ENCODE results near the gene PRAMEF7. TPM values are rescaled to one million over a fixed set of nuclear protein-coding genes. Genes with fewer than 3 reads are reported as not detected.
"Not testable (repeated sequence)": the region's sequence is repeated elsewhere in the genome, so short reads cannot be mapped to it uniquely, and the experiment has no call there.

PRAMEF7 gene
- total RNA-seq, result not detected
- long read RNA-seq, result 0 reads

GRCh38 chr1:12916310-12916709 lies at the start of gene PRAMEF7:
PRAMEF7 (plus strand) TSS chr1:12916610; CDS start chr1:12917693, 1,083 bp downstream.
- intact Hi-C loops (cut with micrococcal nuclease); ATAC-seq; DNase-seq: not testable (repeated sequence)

- intact Hi-C loops (cut with micrococcal nuclease); ATAC-seq: not testable (repeated sequence)
Observed at GRCh38 chr1:12878453-12878852, 38.0 kb upstream of the PRAMEF7 start.

GRCh38 chr1:12886101-12886500 lies 30.3 kb upstream of the PRAMEF7 start, which contains the start of gene PRAMEF4:
PRAMEF4 (minus strand) TSS chr1:12886201; CDS start chr1:12883394, 2,807 bp downstream.
- intact Hi-C loops (cut with micrococcal nuclease); DNase-seq; ATAC-seq: not testable (repeated sequence)

More at GRCh38 chr1:12878453-12878852, 38.0 kb upstream of the PRAMEF7 start:
- not testable (repeated sequence) for DNase-seq

- ATAC-seq; intact Hi-C loops (cut with micrococcal nuclease); DNase-seq: not testable (repeated sequence)
Observed at GRCh38 chr1:12898170-12898569, 18.2 kb upstream of the PRAMEF7 start, which contains the start of gene PRAMEF10. PRAMEF10 (minus strand) TSS chr1:12898270; CDS start chr1:12895847, 2,423 bp downstream.

GRCh38 chr1:12899186-12899585 lies 17.2 kb upstream of the PRAMEF7 start:
- intact Hi-C loops (cut with micrococcal nuclease), result not testable (repeated sequence)

DNA sequence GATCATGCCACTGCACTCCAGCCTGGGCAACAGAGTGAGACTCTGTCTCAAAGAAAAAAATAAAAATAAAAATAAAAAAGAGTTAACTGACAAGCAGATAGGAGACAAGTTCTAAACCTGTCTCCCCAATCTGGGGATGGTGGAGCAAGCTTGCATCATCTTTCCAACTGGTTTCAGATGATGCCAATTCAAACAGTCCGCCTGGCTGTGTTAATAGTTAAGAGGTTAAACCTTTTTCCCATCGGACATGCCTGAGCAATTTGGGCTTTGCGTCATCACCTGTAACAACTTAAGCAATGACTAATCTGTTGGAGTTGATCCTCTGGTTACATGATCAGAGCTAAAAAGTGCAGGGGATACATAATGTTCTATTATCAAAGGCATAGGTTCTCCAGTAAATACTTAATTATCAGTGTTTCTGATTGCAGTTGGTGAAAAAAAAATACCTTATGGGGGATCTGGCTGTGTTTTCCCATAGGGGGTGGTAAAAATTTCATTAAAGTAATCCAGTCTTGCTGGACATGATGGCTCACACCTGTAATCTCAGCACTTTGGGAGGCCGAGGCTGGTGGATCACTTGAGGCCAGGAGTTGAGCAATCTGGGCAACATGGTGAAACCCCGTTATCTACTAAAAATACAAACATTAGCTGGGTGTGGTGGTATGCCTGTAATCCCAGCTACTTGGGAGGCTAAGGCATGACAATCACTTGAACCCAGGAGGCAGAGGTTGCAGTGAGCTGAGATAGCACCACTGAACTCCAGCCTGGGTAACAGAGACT lies 12.4 kb upstream of the PRAMEF7 start:
- intact Hi-C loops (cut with micrococcal nuclease); DNase-seq; ATAC-seq: not testable (repeated sequence)

More at GRCh38 chr1:12899186-12899585, 17.2 kb upstream of the PRAMEF7 start:
- not testable (repeated sequence) for DNase-seq, ATAC-seq

GRCh38 chr1:12921749-12922148 lies 5.3 kb downstream of the PRAMEF7 start:
- intact Hi-C loops (cut with micrococcal nuclease); DNase-seq; ATAC-seq: not testable (repeated sequence)

- intact Hi-C loops (cut with micrococcal nuclease); DNase-seq; ATAC-seq: not testable (repeated sequence)
Observed at GRCh38 chr1:12924368-12924767, 8.0 kb downstream of the PRAMEF7 start.

- DNase-seq; intact Hi-C loops (cut with micrococcal nuclease); ATAC-seq: not testable (repeated sequence)
Observed at GRCh38 chr1:12947480-12947879, 31.1 kb downstream of the PRAMEF7 start, which contains the start of gene PRAMEF6. PRAMEF6 (minus strand) TSS chr1:12947580; CDS start chr1:12942518, 5,062 bp downstream.

Other genes with a start within 250 kb of the PRAMEF7 start
- not detected for gene AADACL3, start 200.5 kb upstream of the PRAMEF7 start, total RNA-seq
- not detected for gene CFAP107, start 170.4 kb upstream of the PRAMEF7 start, total RNA-seq
- not detected for gene PRAMEF12, start 142.9 kb upstream of the PRAMEF7 start, total RNA-seq
- not detected for gene PRAMEF1, start 125.2 kb upstream of the PRAMEF7 start, total RNA-seq
- gene PRAMEF11, start 85.2 kb upstream of the PRAMEF7 start, total RNA-seq, result not detected
- not detected for gene HNRNPCL1, start 67.9 kb upstream of the PRAMEF7 start, total RNA-seq
- gene PRAMEF2, start 59.5 kb upstream of the PRAMEF7 start, total RNA-seq, result not detected
- not detected for gene PRAMEF4, start 30.4 kb upstream of the PRAMEF7 start, total RNA-seq
- gene PRAMEF10, start 18.3 kb upstream of the PRAMEF7 start, total RNA-seq, result not detected
- not detected for gene PRAMEF6, start 31.0 kb downstream of the PRAMEF7 start, total RNA-seq
- not detected for gene PRAMEF27, start 140.0 kb downstream of the PRAMEF7 start, total RNA-seq
- gene HNRNPCL3, start 144.2 kb downstream of the PRAMEF7 start, total RNA-seq, result not detected
- gene PRAMEF25, start 154.2 kb downstream of the PRAMEF7 start, total RNA-seq, result not detected
- gene HNRNPCL2, start 200.2 kb downstream of the PRAMEF7 start, total RNA-seq, result not detected
- gene PRAMEF26, start 239.4 kb downstream of the PRAMEF7 start, total RNA-seq, result not detected
- gene HNRNPCL4, start 249.0 kb downstream of the PRAMEF7 start, total RNA-seq, result not detected

All from left ventricle myocardium superior (tissue), 1 donor.